AG04450 (cell line): ENCODE data around the gene MBTD1. TPM values are rescaled to one million over a fixed set of nuclear protein-coding genes. Genes with fewer than 3 reads are reported as not detected.

Experiments used
- CTCF ChIA-PET: fragments of 300-600, 350-600 bp; formaldehyde crosslinking; extraction: SDS; loops from one replicate; lab custom pipeline; 2022; ENCODE audit warnings: antibody characterized with exemption, inconsistent platforms; lab: Charles Lee
- POLR2A ChIA-PET: fragments of 350-600 bp; formaldehyde crosslinking; extraction: SDS; loops from one replicate; lab custom pipeline; 2021; ENCODE audit warnings: antibody characterized with exemption, inconsistent platforms; lab: Yijun Ruan, JAX
- DNase-seq: peaks from one replicate; pipeline ENCODE4 v3.0.0-alpha.2; 2011; ENCODE audit warnings: low read depth, low spot score
- H3K27ac ChIP-seq: one replicate; pipeline ENCODE4 v1.5.1; 2012; ENCODE audit warnings: low read depth, low read length, control low read depth
- H3K27me3 ChIP-seq: one replicate; pipeline ENCODE4 v1.6.0; 2012; ENCODE audit warnings: low read length; ENCODE audit not compliant: control insufficient read depth, insufficient read depth
- H3K4me3 ChIP-seq: 2 replicates; pipeline ENCODE4 v1.5.1; 2011; ENCODE audit warnings: mild to moderate bottlenecking, low read depth, low read length, control low read depth
- H3K9me3 ChIP-seq: 2 replicates; pipeline ENCODE4 v1.5.1; 2012; ENCODE audit warnings: low read length; ENCODE audit not compliant: control insufficient read depth, insufficient read depth
- CTCF ChIP-seq: IDR thresholded peaks from 2 replicates; pipeline ENCODE4 v1.5.1; 2011; ENCODE audit warnings: low read depth, low read length, control low read depth, inconsistent platforms
- polyA plus RNA-seq: library from polyadenylated mRNA; depleted of rRNA; stranded (reverse); fragments of >200 nt; gene quantifications from 2 replicates; pipeline ENCODE4 v1.2.3, GENCODE V29; 2011

The MBTD1 gene
- polyA plus RNA-seq, 1 experiment = 10.2 TPM

- no peaks in the 10 kb centered on the region for H3K9me3 ChIP-seq
- H3K4me3 ChIP-seq = no peak overlapping the region
- no peaks in the 10 kb centered on the region for H3K27me3 ChIP-seq
- CTCF ChIA-PET = no interaction called here
- POLR2A ChIA-PET = no interaction called here
- no peak for TF ChIP-seq CTCF
- no peak for DNase-seq
- H3K27ac ChIP-seq = no peak overlapping the region
Measured at GRCh38 chr17:51197754-51198153, 62.1 kb downstream of the MBTD1 start.

GRCh38 chr17:51191895-51192294 is 68.0 kb downstream of the MBTD1 start:
- DNase-seq = no peak
- no peak for TF ChIP-seq CTCF
- Histone ChIP-seq H3K9me3 (no peaks in the 10 kb centered on the region), H3K4me3 (no peak overlapping the region), H3K27ac (no peak overlapping the region), H3K27me3 (no peaks in the 10 kb centered on the region)
- ChIA-PET CTCF (no interaction called here), POLR2A (interaction anchor here (0.5 kb wide), 1 partner anchor 9 kb away, joined by 7 read pairs; no protein-coding TSS in a partner anchor)

- Histone ChIP-seq H3K9me3 (no peaks in the 10 kb centered on the region), H3K27me3 (no peaks in the 10 kb centered on the region), H3K27ac (no peak overlapping the region), H3K4me3 (no peak overlapping the region)
- no peak for TF ChIP-seq CTCF
- DNase-seq = no peak
- POLR2A ChIA-PET = no interaction called here
- CTCF ChIA-PET = no interaction called here
Measured at GRCh38 chr17:51189628-51190027, 70.2 kb downstream of the MBTD1 start.

- no peak for DNase-seq
- ChIA-PET CTCF (no interaction called here), POLR2A (no interaction called here)
- Histone ChIP-seq H3K4me3 (no peak overlapping the region), H3K9me3 (no peaks in the 10 kb centered on the region), H3K27me3 (no peaks in the 10 kb centered on the region), H3K27ac (no peak overlapping the region)
- no peak for TF ChIP-seq CTCF
Measured at GRCh38 chr17:51189162-51189561, 70.7 kb downstream of the MBTD1 start.

DNA sequence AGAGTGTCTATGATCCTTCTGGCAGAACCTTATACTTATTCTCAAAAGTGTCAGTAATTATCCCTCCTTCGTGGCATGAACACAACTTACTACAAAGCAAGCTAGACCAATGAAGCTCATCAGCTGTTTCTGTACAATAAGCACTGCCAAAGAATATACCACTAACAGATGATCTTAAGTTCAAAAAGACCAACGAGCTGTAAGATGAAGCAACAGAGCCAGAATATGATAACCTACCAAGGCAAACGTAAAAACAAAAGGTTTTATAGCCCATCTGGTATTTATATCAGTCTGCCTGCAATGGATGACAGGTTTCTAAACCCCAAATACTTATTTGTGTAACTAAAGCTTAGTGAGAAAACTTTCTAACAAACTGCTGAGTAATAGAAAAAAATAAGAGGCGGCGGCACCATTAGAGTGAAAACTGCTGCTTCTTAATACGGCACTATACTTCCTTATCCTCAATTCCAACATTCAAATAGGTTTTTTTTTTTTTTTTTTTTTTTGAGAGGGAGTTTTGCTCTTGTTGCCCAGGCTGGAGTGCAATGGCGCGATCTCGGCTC is 71.5 kb downstream of the MBTD1 start:
- H3K9me3 ChIP-seq = no peaks in the 10 kb centered on the region
- POLR2A ChIA-PET = interaction anchor here (0.7 kb wide), 1 partner anchor 15 kb away, joined by 10 read pairs; no protein-coding TSS in a partner anchor
- no peaks in the 10 kb centered on the region for H3K27me3 ChIP-seq
- DNase-seq = no peak
- H3K4me3 ChIP-seq = no peak overlapping the region
- TF ChIP-seq CTCF = no peak
- H3K27ac ChIP-seq = no peak overlapping the region
- CTCF ChIA-PET = no interaction called here
